22Rv1 (cell line): ENCODE results near the gene TPSG1.
"Not testable (repeated sequence)": the region's sequence is repeated elsewhere in the genome, so short reads cannot be mapped to it uniquely, and the experiment has no call there.

Experiments
- CTCF ChIP-seq: fragments of 450-650 bp; IDR thresholded peaks from 2 replicates; pipeline ENCODE4 v1.5.1; 2017; ENCODE audit warnings: mild to moderate bottlenecking
- ZFX ChIP-seq: fragments of 450-650 bp; IDR thresholded peaks from 2 replicates; pipeline ENCODE4 v1.6.1; 2017; ENCODE audit warnings: antibody characterized with exemption, borderline replicate concordance

GRCh38 chr16:1238909-1239308 is 13.8 kb upstream of the TPSG1 start:
- TF ChIP-seq CTCF, ZFX: not testable (repeated sequence)
